HG03460 (cell line): ENCODE data around the gene PFKFB4.
"Not testable (repeated sequence)": the region's sequence is repeated elsewhere in the genome, so short reads cannot be mapped to it uniquely, and the experiment has no call there.

Experiments used
- ATAC-seq: cut with Tn5 transposase; IDR thresholded peaks from one replicate; pipeline ENCODE4 v1.9.1; 2021; ENCODE audit not compliant: unreplicated experiment

Gene PFKFB4

GRCh38 chr3:48561045-48561736 is 4.6 kb upstream of the PFKFB4 start:
- ATAC-seq: no peak

- no peak for ATAC-seq
Measured at GRCh38 chr3:48560648-48561018, 4.0 kb upstream of the PFKFB4 start.

- no peak for ATAC-seq
Measured at GRCh38 chr3:48558493-48559134, 2.0 kb upstream of the PFKFB4 start.

GRCh38 chr3:48555949-48556795 is 431 bp downstream of the PFKFB4 start:
- ATAC-seq: no peak

GRCh38 chr3:48555231-48555948 is 1.2 kb downstream of the PFKFB4 start:
- ATAC-seq: no peak

GRCh38 chr3:48553886-48554845 is 2.4 kb downstream of the PFKFB4 start:
- no peak for ATAC-seq

GRCh38 chr3:48553361-48553760 is 3.2 kb downstream of the PFKFB4 start:
- ATAC-seq: no peak

- ATAC-seq: no peak
Measured at GRCh38 chr3:48552111-48552951, 4.3 kb downstream of the PFKFB4 start.

- not testable (repeated sequence) for ATAC-seq
Measured at GRCh38 chr3:48551651-48552050, 5.0 kb downstream of the PFKFB4 start.

- ATAC-seq: no peak
Measured at GRCh38 chr3:48548729-48549705, 7.6 kb downstream of the PFKFB4 start.

- ATAC-seq: no peak
Measured at GRCh38 chr3:48548126-48548525, 8.5 kb downstream of the PFKFB4 start.

GRCh38 chr3:48546203-48546829 is 10.3 kb downstream of the PFKFB4 start:
- no peak for ATAC-seq

- no peak for ATAC-seq
Measured at GRCh38 chr3:48544141-48544540, 12.5 kb downstream of the PFKFB4 start.

- no peak for ATAC-seq
Measured at GRCh38 chr3:48543271-48543866, 13.2 kb downstream of the PFKFB4 start.

- ATAC-seq: no peak
Measured at GRCh38 chr3:48538451-48538850, 18.2 kb downstream of the PFKFB4 start.

GRCh38 chr3:48536785-48537184 is 19.8 kb downstream of the PFKFB4 start:
- no peak for ATAC-seq

- ATAC-seq: no peak
Measured at GRCh38 chr3:48536116-48536515, 20.5 kb downstream of the PFKFB4 start.
